Sigmoid colon (tissue), 7 donors: ENCODE data around the gene LRRC38. TPM values are rescaled to one million over a fixed set of nuclear protein-coding genes. Genes with fewer than 3 reads are reported as not detected.

Experiments
- DNase-seq: peaks from one replicate; pipeline ENCODE4 v3.0.0-alpha.2; 2019
- H3K27ac ChIP-seq, 4 donors: fragments of 200-600 bp; sonication (generic); one replicate each; pipeline ENCODE4 v1.5.1; 2016 to 2019; ENCODE audit warnings: mild to moderate bottlenecking in 1 of 4
- H3K27me3 ChIP-seq, 3 donors: fragments of 200-600 bp; sonication (generic); one replicate each; pipeline ENCODE4 v1.5.1; 2019; ENCODE audit warnings: mild to moderate bottlenecking in 1 of 3
- H3K36me3 ChIP-seq, 4 donors: fragments of 200-600 bp; sonication (generic); one replicate each; pipeline ENCODE4 v1.5.1; 2016 to 2019
- H3K4me1 ChIP-seq, 4 donors: fragments of 200-600 bp; sonication (generic); one replicate each; pipeline ENCODE4 v1.5.1; 2017 to 2019
- H3K4me3 ChIP-seq, 4 donors: fragments of 200-600 bp; sonication (generic); one replicate each; pipeline ENCODE4 v1.5.1; 2017 to 2019; ENCODE audit warnings: mild to moderate bottlenecking in 2 of 4, moderate library complexity in 1 of 4
- H3K9me3 ChIP-seq, 4 donors: fragments of 200-600 bp in 3 of 4; sonication (generic) in 3 of 4; one replicate each; pipeline versions ENCODE4 v1.5.1 to v1.6.1; 2013 to 2019
- CTCF ChIP-seq, 4 experiments: fragments of 450-650 bp in 3 of 4; fragments of 200-600 bp in 1 of 4; IDR thresholded peaks; one replicate each; pipeline ENCODE4 v1.5.1; 2016 to 2019; ENCODE audit warnings: antibody characterized with exemption in 4 of 4, mild to moderate bottlenecking in 3 of 4, moderate library complexity in 2 of 4
- EP300 ChIP-seq, 4 donors: sonication (generic); formaldehyde crosslinking; IDR thresholded peaks; one replicate each; pipeline ENCODE4 v1.6.1; 2017; ENCODE audit warnings: antibody characterized with exemption in 4 of 4
- POLR2A ChIP-seq, 2 donors: fragments of 450-650 bp; IDR thresholded peaks; one replicate each; pipeline ENCODE4 v1.6.1; 2016; ENCODE audit warnings: antibody characterized with exemption in 2 of 2, mild to moderate bottlenecking in 2 of 2, moderate library complexity in 2 of 2
- POLR2AphosphoS5 ChIP-seq, 4 donors: sonication (generic); formaldehyde crosslinking; IDR thresholded peaks; one replicate each; pipeline ENCODE4 v1.6.1; 2017; ENCODE audit warnings: antibody characterized with exemption in 4 of 4
- WGBS, 2 donors: extraction: QIAGEN DNeasy Blood & Tissue Kit; methylation state at CpG; one replicate each; pipeline ENCODE4 v1.1.7; 2013; 5-methylcytosine and 5-hydroxymethylcytosine counted together
- intact Hi-C: fragments of 100-400 bp; cut with DNase I; formaldehyde crosslinking; loops from one replicate; pipeline ENCODE4 v1.15.1; 2023
- polyA plus RNA-seq, 3 donors: library from polyadenylated mRNA; stranded (reverse); fragments of 200-250 nt; gene quantifications; one replicate each; pipeline ENCODE4 v1.2.3, GENCODE V29; 2013
- total RNA-seq, 4 donors: library from RNA; depleted of rRNA; stranded (reverse); fragments of >200 nt; gene quantifications; one replicate each; pipeline ENCODE4 v1.1.0, GENCODE V29; 2016
- donor health status: healthy with polysubstance abuse.
- donor health status: Bipolar disorder and iron deficiency.
- donor health status: healthy.

Gene LRRC38
- total and polyA plus RNA-seq, 7 donors, result not detected

DNA sequence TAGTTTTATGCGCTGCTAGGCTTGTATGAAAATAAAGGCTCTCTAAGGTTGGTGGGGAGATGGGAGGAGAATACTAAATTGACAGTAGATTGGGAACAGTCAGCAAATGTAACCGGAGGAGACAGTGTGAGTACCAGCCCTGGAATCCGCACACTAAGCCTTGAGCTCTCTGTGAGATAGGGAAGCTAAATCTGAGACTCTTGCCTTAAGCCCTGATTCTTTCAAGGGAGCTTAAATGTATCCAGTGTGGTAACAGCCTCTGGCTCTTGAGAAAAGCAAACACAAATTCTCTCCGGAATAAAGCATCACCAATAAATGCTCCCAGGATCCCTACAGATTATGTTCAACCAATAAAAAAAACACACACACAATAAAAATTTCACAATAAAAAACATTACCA is 36.9 kb upstream of the LRRC38 start:
- no peaks in the 10 kb centered on the region for H3K9me3 ChIP-seq
- H3K36me3 ChIP-seq, result no peaks in the 10 kb centered on the region
- 60 to 67% methylated on average over 4 of the region's 4 CpGs for WGBS, 2 donors
- intact Hi-C loops, result no loop called here
- TF ChIP-seq CTCF (IDR thresholded peaks at IDR 0.05) (no peak), POLR2A (IDR thresholded peaks at IDR 0.05) (no peak), POLR2AphosphoS5 (IDR thresholded peaks at IDR 0.05) (no peak), EP300 (IDR thresholded peaks at IDR 0.05) (no peak)
- H3K4me1 ChIP-seq, result no peaks in the 10 kb centered on the region
- H3K27me3 ChIP-seq, result no peaks in the 10 kb centered on the region
- DNase-seq, result no peak
- H3K27ac ChIP-seq, result no peak overlapping the region
- no peak overlapping the region for H3K4me3 ChIP-seq

- no peak overlapping the region for H3K4me3 ChIP-seq
- no peak overlapping the region for H3K27ac ChIP-seq
- no peaks in the 10 kb centered on the region for H3K9me3 ChIP-seq
- DNase-seq, result no peak
- intact Hi-C loops, result no loop called here
- H3K36me3 ChIP-seq, result no peaks in the 10 kb centered on the region
- TF ChIP-seq POLR2A (IDR thresholded peaks at IDR 0.05) (no peak), CTCF (IDR thresholded peaks at IDR 0.05) (no peak), POLR2AphosphoS5 (IDR thresholded peaks at IDR 0.05) (no peak), EP300 (IDR thresholded peaks at IDR 0.05) (no peak)
- no peaks in the 10 kb centered on the region for H3K27me3 ChIP-seq
- H3K4me1 ChIP-seq, result peaks cover 0 to 2% (median under 1%) of the 10 kb centered on the region in 4 donors
- 64 to 69% methylated on average over 3 of the region's 3 CpGs for WGBS, 2 donors
Measured at GRCh38 chr1:13549521-13549920, 35.7 kb upstream of the LRRC38 start.

- Histone ChIP-seq H3K36me3 (no peaks in the 10 kb centered on the region), H3K4me3 (no peak overlapping the region), H3K4me1 (peaks cover 0 to 7% (median 6%) of the 10 kb centered on the region in 4 donors), H3K9me3 (no peaks in the 10 kb centered on the region), H3K27ac (no peak overlapping the region), H3K27me3 (no peaks in the 10 kb centered on the region)
- no peak for TF ChIP-seq CTCF (IDR thresholded peaks at IDR 0.05)
- no peak for DNase-seq
- intact Hi-C loops, result no loop called here
- WGBS, 2 donors, result 83 to 86% methylated on average over 6 of the region's 6 CpGs
Measured at GRCh38 chr1:13549021-13549420, 35.2 kb upstream of the LRRC38 start.

- intact Hi-C loops, result no loop called here
- DNase-seq, result no peak
- 85 to 86% methylated on average over 6 of the region's 6 CpGs for WGBS, 2 donors
Measured at GRCh38 chr1:13548281-13548680, 34.5 kb upstream of the LRRC38 start.

More at GRCh38 chr1:13548281-13548680, 34.5 kb upstream of the LRRC38 start:
- H3K9me3 ChIP-seq, result no peaks in the 10 kb centered on the region
- H3K27me3 ChIP-seq, result no peaks in the 10 kb centered on the region
- no peaks in the 10 kb centered on the region for H3K36me3 ChIP-seq
- no peak overlapping the region for H3K27ac ChIP-seq
- H3K4me3 ChIP-seq, result no peak overlapping the region
- no peak for TF ChIP-seq POLR2A (IDR thresholded peaks at IDR 0.05)
- TF ChIP-seq CTCF (IDR thresholded peaks at IDR 0.05), result no peak
- no peak for TF ChIP-seq EP300 (IDR thresholded peaks at IDR 0.05)
- no peak for TF ChIP-seq POLR2AphosphoS5 (IDR thresholded peaks at IDR 0.05)
- peaks cover 0 to 13% (median 13%) of the 10 kb centered on the region in 4 donors for H3K4me1 ChIP-seq
